GM12878 (cell line): ENCODE data around the gene MCOLN2. TPM values are rescaled to one million over a fixed set of nuclear protein-coding genes. Genes with fewer than 3 reads are reported as not detected.

Source experiments
- ATAC-seq: fragments of 200-7000 bp; cut with Tn5 transposase; 3 replicates; pipeline ENCODE4 v1.9.1; 2020; ENCODE audit warnings: mild to moderate bottlenecking, moderate library complexity
- BruUV-seq: library from RNA; stranded (reverse); fragments of 400-500 nt; replicated peaks from 2 replicates; lab custom pipeline; 2021; lab: Mats Ljungman, UMichigan
- CTCF ChIA-PET: fragments of 300-600 bp; sonication (Branson Sonifier 250); formaldehyde crosslinking; extraction: SDS; loops from one replicate; lab custom pipeline; 2021; ENCODE audit warnings: inconsistent platforms; lab: Yijun Ruan, JAX
- POLR2A ChIA-PET: fragments of 350-600 bp; formaldehyde crosslinking; extraction: SDS; loops from one replicate; lab custom pipeline; 2021; ENCODE audit warnings: inconsistent platforms; lab: Charles Lee
- RAD21 ChIA-PET: fragments of 300-600 bp; sonication (Branson Sonifier 250); formaldehyde crosslinking; loops from one replicate; lab custom pipeline; 2023; ENCODE audit warnings: antibody characterized with exemption; ENCODE audit not compliant: unreplicated experiment; lab: Charles Lee
- SMC1A ChIA-PET: fragments of 300-600 bp; sonication (Branson Sonifier 250); formaldehyde crosslinking; loops from one replicate; lab custom pipeline; 2023; ENCODE audit not compliant: unreplicated experiment, uncharacterized antibody; lab: Charles Lee
- DNase-seq: peaks from one replicate; pipeline ENCODE4 v3.0.0-alpha.2; 2011; ENCODE audit warnings: low read depth, low spot score
- FAIRE-seq: peaks from 3 replicates; lab custom pipeline; 2011; peaks lifted over from hg19 to GRCh38; lab: Jason Lieb, UNC
- H2AFZ ChIP-seq: 2 replicates; pipeline ENCODE4 v1.6.0; 2011; ENCODE audit warnings: low read depth, low read length, control low read depth; ENCODE audit not compliant: control insufficient read depth
- H3K27ac ChIP-seq: 2 replicates; pipeline ENCODE4 v1.5.1; 2011; ENCODE audit warnings: control low read depth; ENCODE audit not compliant: control insufficient read depth, insufficient read depth
- H3K27me3 ChIP-seq, 2 experiments: replicated peaks in 1 of 2; 2 replicates each; pipeline versions ENCODE4 v1.6.0 to v1.6.1; 2011; ENCODE audit warnings: low read length in 1 of 2; ENCODE audit not compliant: control insufficient read depth in 2 of 2, insufficient read depth in 2 of 2
- H3K36me3 ChIP-seq, 2 experiments: 2 replicates each; pipeline ENCODE4 v1.5.1; 2011; ENCODE audit warnings: low read length in 1 of 2; ENCODE audit not compliant: control insufficient read depth in 2 of 2, insufficient read depth in 2 of 2
- H3K4me1 ChIP-seq: 2 replicates; pipeline ENCODE4 v1.6.1; 2011; ENCODE audit warnings: mild to moderate bottlenecking, low read length, moderate library complexity, mixed read lengths; ENCODE audit not compliant: control insufficient read depth, insufficient read depth
- H3K4me2 ChIP-seq: 2 replicates; pipeline ENCODE4 v1.6.0; 2011; ENCODE audit warnings: control low read depth; ENCODE audit not compliant: control insufficient read depth, insufficient read depth
- H3K4me3 ChIP-seq: fragments of 200-600 bp; sonication (generic); 2 replicates; pipeline ENCODE4 v1.5.1; 2016
- H3K79me2 ChIP-seq: 2 replicates; pipeline ENCODE4 v1.6.0; 2011; ENCODE audit warnings: low read length; ENCODE audit not compliant: control insufficient read depth, insufficient read depth
- H3K9ac ChIP-seq: 2 replicates; pipeline ENCODE4 v1.8.0; 2011; ENCODE audit warnings: low read length, control low read depth, mixed read lengths; ENCODE audit not compliant: control insufficient read depth, insufficient read depth
- H3K9me3 ChIP-seq: replicated peaks from 3 replicates; pipeline ENCODE4 v1.5.1; 2011; ENCODE audit warnings: mild to moderate bottlenecking, low read length; ENCODE audit not compliant: control insufficient read depth, insufficient read depth
- H4K20me1 ChIP-seq: 2 replicates; pipeline ENCODE4 v1.6.0; 2011; ENCODE audit not compliant: control insufficient read depth, insufficient read depth
- CBFB ChIP-seq: IDR thresholded peaks from 2 replicates; pipeline ENCODE4 v1.6.1; 2016; ENCODE audit warnings: antibody characterized with exemption, low read depth
- E2F8 ChIP-seq: fragments of 450-650 bp; IDR thresholded peaks from 2 replicates; pipeline ENCODE4 v1.6.1; 2018; ENCODE audit warnings: mild to moderate bottlenecking, low read depth, moderate library complexity; ENCODE audit not compliant: partially characterized antibody
- JUNB ChIP-seq: IDR thresholded peaks from 2 replicates; pipeline ENCODE4 v1.6.1; 2016; ENCODE audit warnings: antibody characterized with exemption, mild to moderate bottlenecking
- LARP7 ChIP-seq: fragments of 450-650 bp; IDR thresholded peaks from 2 replicates; pipeline ENCODE4 v1.6.1; 2017; ENCODE audit warnings: mild to moderate bottlenecking
- MYB ChIP-seq: fragments of 150-350 bp; IDR thresholded peaks from 2 replicates; pipeline ENCODE4 v1.6.1; 2014; ENCODE audit warnings: mild to moderate bottlenecking, low read depth, low read length, borderline replicate concordance
- RB1 ChIP-seq: fragments of 450-650 bp; formaldehyde crosslinking; IDR thresholded peaks from 2 replicates; pipeline ENCODE4 v1.6.1; 2017; ENCODE audit warnings: mild to moderate bottlenecking, borderline replicate concordance
- RELB ChIP-seq: fragments of 450-650 bp; IDR thresholded peaks from 2 replicates; pipeline ENCODE4 v1.6.1; 2017; ENCODE audit warnings: low read depth, mild to moderate bottlenecking, moderate library complexity
- TCF7 ChIP-seq: IDR thresholded peaks from 2 replicates; pipeline ENCODE4 v1.6.1; 2014; ENCODE audit warnings: antibody characterized with exemption, borderline replicate concordance
- ZNF217 ChIP-seq: fragments of 450-650 bp; IDR thresholded peaks from 2 replicates; pipeline ENCODE4 v1.6.1; 2017; ENCODE audit warnings: antibody characterized with exemption, mild to moderate bottlenecking
- ZNF622 ChIP-seq: fragments of 450-650 bp; IDR thresholded peaks from 2 replicates; pipeline ENCODE4 v1.6.1; 2017; ENCODE audit warnings: mild to moderate bottlenecking, inconsistent platforms
- ZSCAN29 ChIP-seq: fragments of 450-650 bp; IDR thresholded peaks from 2 replicates; pipeline ENCODE4 v1.6.1; 2017; ENCODE audit warnings: mild to moderate bottlenecking, moderate library complexity
- WGBS: methylation state at CpG from one replicate; pipeline ENCODE4 v1.1.6; 2016; ENCODE audit warnings: low lambda C conversion rate; ENCODE audit not compliant: insufficient replicate concordance, insufficient coverage; ENCODE audit errors: missing lambda C conversion rate; 5-methylcytosine and 5-hydroxymethylcytosine counted together
- in situ Hi-C: fragments of 300-500 bp; cut with MboI; formaldehyde crosslinking; loops from 9 replicates; pipeline ENCODE4 v1.14.3; 2018; ENCODE audit warnings: mixed read lengths
- intact Hi-C: fragments of 100-400 bp; cut with micrococcal nuclease; formaldehyde crosslinking; loops from one replicate; pipeline ENCODE4 v1.14.2; 2022; ENCODE audit not compliant: unreplicated experiment
- polyA plus RNA-seq, 11 experiments: library from polyadenylated mRNA; depleted of rRNA in 4 of 11; unstranded in 6 of 11; stranded (reverse) in 5 of 11; fragments of >200 nt; fragmentation: Nextera tagmentation in 4 of 11; fragmentation: Illumina TruSeq in 1 of 11; extraction: Ambion mirVana in 4 of 11; extraction: Trizol in 1 of 11; gene quantifications; 1 replicate in 1 of 11; 2 replicates in 10 of 11; pipeline versions ENCODE4 v1.2.1 to v1.2.3, GENCODE V29; 2011 to 2016; ENCODE audit warnings: inconsistent platforms in 2 of 11, missing spikeins in 2 of 11, low read depth in 1 of 11
- total RNA-seq, 4 experiments: library from RNA; depleted of rRNA in 3 of 4; stranded (reverse); fragments of >200 nt in 3 of 4; fragmentation: Illumina TruSeq in 1 of 4; extraction: Trizol in 1 of 4; gene quantifications; 2 replicates each; pipeline versions ENCODE4 v1.2.1 to v1.2.3, GENCODE V29; 2013 to 2021

The MCOLN2 gene
- total and polyA plus RNA-seq, 10 of the 15 experiments (the other 5 are each of a cell fraction or from before 2014, with no cell fraction given): 25.9 to 233 (median 109) TPM

DNA sequence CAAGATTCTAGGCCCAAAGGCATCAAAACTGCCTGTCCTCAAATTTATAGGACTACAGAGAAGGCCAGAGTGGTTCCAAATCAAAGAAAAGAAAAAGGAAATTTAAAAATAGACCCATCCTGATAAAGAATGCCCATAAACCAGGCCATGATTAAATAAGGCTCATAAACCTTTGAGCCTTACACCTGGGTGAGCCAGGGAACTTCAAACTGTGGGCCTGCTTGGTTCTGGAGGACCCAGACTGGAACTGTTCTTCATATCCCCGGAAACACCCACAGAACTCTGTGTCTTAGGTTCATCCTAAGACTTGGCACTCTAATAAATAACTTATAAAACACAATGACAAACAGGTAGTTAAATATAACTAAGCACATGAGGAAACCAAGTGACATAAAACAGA lies 28.8 kb downstream of the MCOLN2 start:
- in situ Hi-C loops (no loop called here), intact Hi-C loops (no loop called here)
- 60% methylated on average over 1 of the region's 1 CpG for WGBS
- ChIA-PET SMC1A (interaction anchor here (1.4 to 7.8 kb wide), 5 partner anchors 9 to 69 kb away, joined by 3 to 76 read pairs (median 7); no protein-coding TSS in a partner anchor), CTCF (interaction anchor here (0.6 to 1.4 kb wide), 2 partner anchors 9 to 30 kb away, joined by 3 read pairs; no protein-coding TSS in a partner anchor)
- no peak overlapping the region for H3K4me3 ChIP-seq
- peaks cover 65% of the 10 kb centered on the region for H3K79me2 ChIP-seq
- BruUV-seq: no TSS peak
- no peak overlapping the region for H3K27ac ChIP-seq
- no peaks in the 10 kb centered on the region for H3K27me3 ChIP-seq
- H4K20me1 ChIP-seq: no peaks in the 10 kb centered on the region
- no peaks in the 10 kb centered on the region; the same call in 2 of the 3 replicates for H3K9me3 ChIP-seq
- DNase-seq (no peak), FAIRE-seq (no peak)
- peaks cover 32% of the 10 kb centered on the region for H3K4me1 ChIP-seq
- no peak overlapping the region for H2AFZ ChIP-seq
- TF ChIP-seq ZNF622: no peak
- TF ChIP-seq LARP7: no peak
- TF ChIP-seq TCF7: no peak
- TF ChIP-seq ZSCAN29: no peak
- TF ChIP-seq, all 136 proteins: peak for 0
- RAD21 ChIA-PET: interaction anchor here (1.1 to 5.4 kb wide), 3 partner anchors 9 to 28 kb away, joined by 3 to 46 read pairs (median 8); no protein-coding TSS in a partner anchor
- POLR2A ChIA-PET: interaction anchor here (0.6 kb wide), 1 partner anchor 24 kb away, joined by 3 read pairs; no protein-coding TSS in a partner anchor
- ATAC-seq: no peak
- H3K36me3 ChIP-seq: peaks cover 5 to 19% of the 10 kb centered on the region in 2 experiments
- no peak overlapping the region for H3K9ac ChIP-seq
- H3K4me2 ChIP-seq: no peak overlapping the region

DNA sequence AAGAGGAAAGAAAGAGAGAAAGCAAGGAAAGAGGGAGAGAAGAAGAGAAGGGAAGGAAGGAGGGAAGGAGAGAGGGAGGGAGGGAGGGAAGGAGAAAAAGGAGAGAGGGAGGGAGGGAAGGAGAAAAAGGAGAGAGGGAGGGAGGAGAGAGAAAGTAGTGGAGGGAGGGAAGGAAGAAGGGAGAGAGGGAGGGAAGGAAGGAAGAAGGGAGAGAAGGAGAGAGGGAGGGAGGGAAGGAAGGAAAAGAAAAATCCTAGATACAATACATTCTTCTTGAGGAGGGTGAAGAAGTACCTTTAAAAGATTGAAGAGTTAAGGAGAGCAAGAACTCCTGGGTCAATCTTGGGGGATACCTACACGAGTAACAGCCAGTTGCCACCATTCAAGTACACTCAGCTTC lies 29.2 kb downstream of the MCOLN2 start:
- no peaks in the 10 kb centered on the region; the same call in 2 of the 3 replicates for H3K9me3 ChIP-seq
- peaks cover 5 to 23% of the 10 kb centered on the region in 2 experiments for H3K36me3 ChIP-seq
- H3K4me1 ChIP-seq: peaks cover 27% of the 10 kb centered on the region
- DNase-seq (no peak), FAIRE-seq (no peak), ATAC-seq (no peak)
- H3K4me3 ChIP-seq: no peak overlapping the region
- no peaks in the 10 kb centered on the region for H3K27me3 ChIP-seq
- 100% methylated on average over 1 of the region's 1 CpG for WGBS
- no peaks in the 10 kb centered on the region for H4K20me1 ChIP-seq
- BruUV-seq: no TSS peak
- in situ Hi-C loops (no loop called here), intact Hi-C loops (no loop called here)
- ChIA-PET CTCF (interaction anchor here (0.9 to 1.4 kb wide), 2 partner anchors 9 to 35 kb away, joined by 3 read pairs; no protein-coding TSS in a partner anchor), POLR2A (interaction anchor here (0.6 kb wide), 1 partner anchor 24 kb away, joined by 3 read pairs; no protein-coding TSS in a partner anchor), RAD21 (interaction anchor here (1.4 kb wide), 1 partner anchor 23 kb away, joined by 4 read pairs; no protein-coding TSS in a partner anchor), SMC1A (interaction anchor here (1.1 to 7.8 kb wide), 5 partner anchors 9 to 70 kb away, joined by 3 to 76 read pairs (median 7); no protein-coding TSS in a partner anchor)
- peaks cover 62% of the 10 kb centered on the region for H3K79me2 ChIP-seq
- no peak overlapping the region for H3K4me2 ChIP-seq
- no peak overlapping the region for H2AFZ ChIP-seq
- no peak overlapping the region for H3K27ac ChIP-seq
- no peak overlapping the region for H3K9ac ChIP-seq
- TF ChIP-seq ZNF217 (no peak), E2F8 (no peak), MYB (no peak), RB1 (no peak), RELB (no peak), CBFB (no peak), JUNB (no peak)
